Parathyroid adenoma (tissue), 2 donors: ENCODE data around the gene PRF1.

Experiments used
- H2AFZ ChIP-seq: fragments of 300-600 bp; sonication (generic); one replicate; pipeline ENCODE4 v1.7.0; 2017; ENCODE audit warnings: antibody characterized with exemption, mild to moderate bottlenecking
- H3K27ac ChIP-seq: fragments of 300-600 bp; sonication (generic); one replicate; pipeline ENCODE4 v1.7.0; 2017
- H3K27me3 ChIP-seq: fragments of 300-600 bp; sonication (generic); one replicate; pipeline ENCODE4 v1.7.0; 2017; ENCODE audit warnings: low read length; ENCODE audit not compliant: control insufficient read depth, insufficient read depth
- H3K36me3 ChIP-seq: fragments of 300-600 bp; sonication (generic); one replicate; pipeline ENCODE4 v1.7.0; 2017; ENCODE audit warnings: low read length; ENCODE audit not compliant: control insufficient read depth, insufficient read depth
- H3K4me1 ChIP-seq: fragments of 300-600 bp; sonication (generic); one replicate; pipeline ENCODE4 v1.7.0; 2017; ENCODE audit warnings: control low read depth
- H3K4me2 ChIP-seq: fragments of 300-600 bp; sonication (generic); one replicate; pipeline ENCODE4 v1.7.0; 2017; ENCODE audit warnings: low read length
- H3K4me3 ChIP-seq: fragments of 300-600 bp; sonication (generic); one replicate; pipeline ENCODE4 v1.7.0; 2017; ENCODE audit warnings: low read depth, low read length
- H3K79me2 ChIP-seq: fragments of 300-600 bp; sonication (generic); one replicate; pipeline ENCODE4 v1.7.0; 2017; ENCODE audit warnings: control low read depth
- H3K9ac ChIP-seq: fragments of 300-600 bp; sonication (generic); one replicate; pipeline ENCODE4 v1.7.0; 2017; ENCODE audit warnings: mild to moderate bottlenecking
- H3K9me3 ChIP-seq: fragments of 300-600 bp; sonication (generic); one replicate; pipeline ENCODE4 v1.7.0; 2017; ENCODE audit warnings: low read length; ENCODE audit not compliant: control insufficient read depth
- TF ChIP-seq, protein P1 (sequence below): fragments of 300-600 bp; sonication (generic); IDR thresholded peaks from one replicate; pipeline ENCODE4 v1.7.0; 2017; ENCODE audit warnings: antibody characterized with exemption, mild to moderate bottlenecking
- donor health status: primary hyperparathyroidism.

The PRF1 gene

GRCh38 chr10:70601746-70602145 is 795 bp downstream of the PRF1 start:
- Histone ChIP-seq H3K4me2 (no peak overlapping the region), H3K9me3 (no peaks in the 10 kb centered on the region), H3K27me3 (no peaks in the 10 kb centered on the region), H3K36me3 (no peaks in the 10 kb centered on the region), H3K79me2 (no peaks in the 10 kb centered on the region), H2AFZ (no peak overlapping the region), H3K27ac (no peak overlapping the region), H3K4me1 (no peaks in the 10 kb centered on the region), H3K9ac (no peak overlapping the region), H3K4me3 (no peak overlapping the region)
- TF ChIP-seq, protein P1, sequence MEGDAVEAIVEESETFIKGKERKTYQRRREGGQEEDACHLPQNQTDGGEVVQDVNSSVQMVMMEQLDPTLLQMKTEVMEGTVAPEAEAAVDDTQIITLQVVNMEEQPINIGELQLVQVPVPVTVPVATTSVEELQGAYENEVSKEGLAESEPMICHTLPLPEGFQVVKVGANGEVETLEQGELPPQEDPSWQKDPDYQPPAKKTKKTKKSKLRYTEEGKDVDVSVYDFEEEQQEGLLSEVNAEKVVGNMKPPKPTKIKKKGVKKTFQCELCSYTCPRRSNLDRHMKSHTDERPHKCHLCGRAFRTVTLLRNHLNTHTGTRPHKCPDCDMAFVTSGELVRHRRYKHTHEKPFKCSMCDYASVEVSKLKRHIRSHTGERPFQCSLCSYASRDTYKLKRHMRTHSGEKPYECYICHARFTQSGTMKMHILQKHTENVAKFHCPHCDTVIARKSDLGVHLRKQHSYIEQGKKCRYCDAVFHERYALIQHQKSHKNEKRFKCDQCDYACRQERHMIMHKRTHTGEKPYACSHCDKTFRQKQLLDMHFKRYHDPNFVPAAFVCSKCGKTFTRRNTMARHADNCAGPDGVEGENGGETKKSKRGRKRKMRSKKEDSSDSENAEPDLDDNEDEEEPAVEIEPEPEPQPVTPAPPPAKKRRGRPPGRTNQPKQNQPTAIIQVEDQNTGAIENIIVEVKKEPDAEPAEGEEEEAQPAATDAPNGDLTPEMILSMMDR = no peak

DNA sequence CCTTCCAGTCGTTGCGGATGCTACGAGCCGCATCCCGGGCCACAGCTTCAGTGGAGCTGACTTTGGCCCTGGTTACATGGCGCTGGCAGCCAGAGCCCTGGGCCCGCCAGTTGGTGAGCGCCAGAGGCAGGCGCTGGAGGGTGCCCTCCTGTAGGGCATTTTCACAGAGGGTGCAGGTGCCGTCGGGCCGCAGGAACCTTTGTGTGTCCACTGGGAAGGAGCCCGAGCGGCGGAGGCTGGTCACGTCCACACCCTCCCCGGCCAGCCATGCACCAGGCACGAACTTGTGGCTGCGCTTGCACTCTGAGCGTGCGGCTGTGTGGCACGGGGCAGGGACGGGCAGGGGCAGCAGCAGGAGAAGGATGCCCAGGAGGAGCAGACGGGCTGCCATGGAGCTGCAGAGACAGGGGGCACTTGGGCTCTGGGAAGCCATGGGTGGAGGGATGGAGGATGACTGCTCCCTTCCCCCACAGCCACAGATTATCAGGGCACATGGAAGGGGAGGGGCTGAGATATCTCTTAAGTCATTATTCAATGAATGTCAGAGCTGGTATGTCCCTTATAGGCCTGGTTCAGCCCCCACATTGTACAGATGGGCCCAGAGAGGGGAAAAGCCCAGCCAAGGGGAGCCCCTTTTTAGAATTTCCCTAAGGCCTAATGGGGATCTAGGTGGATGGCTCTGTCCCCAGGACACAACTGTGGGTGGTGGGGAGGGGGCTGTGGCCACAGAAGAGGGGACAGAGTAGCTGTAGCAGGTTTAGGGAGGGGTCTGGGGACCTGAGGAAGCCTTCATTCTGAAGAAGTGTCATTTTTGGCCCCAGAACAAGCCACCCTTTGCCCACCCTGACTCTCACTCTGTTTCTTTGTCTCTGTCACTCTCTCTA is 1.8 kb downstream of the PRF1 start:
- Histone ChIP-seq H3K9ac (no peak overlapping the region), H3K4me1 (no peaks in the 10 kb centered on the region), H3K36me3 (no peaks in the 10 kb centered on the region), H3K9me3 (no peaks in the 10 kb centered on the region), H3K27ac (no peak overlapping the region), H3K4me2 (no peak overlapping the region), H2AFZ (no peak overlapping the region), H3K27me3 (no peaks in the 10 kb centered on the region), H3K4me3 (no peak overlapping the region), H3K79me2 (no peaks in the 10 kb centered on the region)
- TF ChIP-seq, protein P1 = no peak

DNA sequence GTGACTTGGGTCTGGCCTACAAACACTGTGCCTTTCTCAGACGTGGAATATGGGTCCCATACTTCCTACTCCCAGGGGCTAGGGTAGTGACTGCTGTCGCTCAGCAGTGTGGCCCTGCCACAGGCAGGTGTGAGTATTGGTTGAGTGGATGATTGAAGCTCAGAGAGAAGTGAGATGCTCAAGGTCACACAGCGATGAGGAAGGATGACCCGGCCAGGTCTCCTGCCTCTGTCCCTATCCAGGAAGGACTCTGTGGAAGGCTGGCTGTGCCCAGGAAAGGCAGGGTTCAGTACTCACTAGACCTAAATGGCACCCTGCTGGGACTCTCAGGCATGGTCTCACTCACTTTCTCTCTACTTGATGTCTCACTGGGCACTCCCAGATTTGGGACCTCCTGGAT is 2.8 kb downstream of the PRF1 start:
- TF ChIP-seq, protein P1 = no peak
- Histone ChIP-seq H3K36me3 (no peaks in the 10 kb centered on the region), H3K79me2 (no peaks in the 10 kb centered on the region), H3K27me3 (no peaks in the 10 kb centered on the region), H3K4me3 (no peak overlapping the region), H3K4me2 (no peak overlapping the region), H3K4me1 (no peaks in the 10 kb centered on the region), H3K27ac (no peak overlapping the region), H3K9ac (no peak overlapping the region), H3K9me3 (no peaks in the 10 kb centered on the region), H2AFZ (no peak overlapping the region)

GRCh38 chr10:70599319-70599718 is 3.2 kb downstream of the PRF1 start:
- H3K27ac ChIP-seq = no peak overlapping the region
- no peaks in the 10 kb centered on the region for H3K79me2 ChIP-seq
- no peaks in the 10 kb centered on the region for H3K9me3 ChIP-seq
- no peak overlapping the region for H2AFZ ChIP-seq
- TF ChIP-seq, protein P1 = no peak
- H3K36me3 ChIP-seq = no peaks in the 10 kb centered on the region
- H3K9ac ChIP-seq = no peak overlapping the region
- no peak overlapping the region for H3K4me2 ChIP-seq
- no peaks in the 10 kb centered on the region for H3K27me3 ChIP-seq
- no peaks in the 10 kb centered on the region for H3K4me1 ChIP-seq
- H3K4me3 ChIP-seq = no peak overlapping the region

GRCh38 chr10:70598857-70599295 is 3.7 kb downstream of the PRF1 start:
- no peaks in the 10 kb centered on the region for H3K36me3 ChIP-seq
- H3K9ac ChIP-seq = no peak overlapping the region
- no peaks in the 10 kb centered on the region for H3K4me1 ChIP-seq
- H3K27me3 ChIP-seq = no peaks in the 10 kb centered on the region
- no peak overlapping the region for H3K4me3 ChIP-seq
- H3K79me2 ChIP-seq = no peaks in the 10 kb centered on the region
- no peak overlapping the region for H3K4me2 ChIP-seq
- no peak overlapping the region for H2AFZ ChIP-seq
- TF ChIP-seq, protein P1 = no peak
- no peaks in the 10 kb centered on the region for H3K9me3 ChIP-seq
- no peak overlapping the region for H3K27ac ChIP-seq
